HG03571 (cell line): ENCODE results near the gene DLST.
A peak's percentile ranks its signal among the peaks of the same experiment; 100 is the strongest.

ENCODE experiments used
- ATAC-seq: cut with Tn5 transposase; IDR thresholded peaks from one replicate; pipeline ENCODE4 v1.9.1; 2021; ENCODE audit not compliant: unreplicated experiment

DLST gene

DNA sequence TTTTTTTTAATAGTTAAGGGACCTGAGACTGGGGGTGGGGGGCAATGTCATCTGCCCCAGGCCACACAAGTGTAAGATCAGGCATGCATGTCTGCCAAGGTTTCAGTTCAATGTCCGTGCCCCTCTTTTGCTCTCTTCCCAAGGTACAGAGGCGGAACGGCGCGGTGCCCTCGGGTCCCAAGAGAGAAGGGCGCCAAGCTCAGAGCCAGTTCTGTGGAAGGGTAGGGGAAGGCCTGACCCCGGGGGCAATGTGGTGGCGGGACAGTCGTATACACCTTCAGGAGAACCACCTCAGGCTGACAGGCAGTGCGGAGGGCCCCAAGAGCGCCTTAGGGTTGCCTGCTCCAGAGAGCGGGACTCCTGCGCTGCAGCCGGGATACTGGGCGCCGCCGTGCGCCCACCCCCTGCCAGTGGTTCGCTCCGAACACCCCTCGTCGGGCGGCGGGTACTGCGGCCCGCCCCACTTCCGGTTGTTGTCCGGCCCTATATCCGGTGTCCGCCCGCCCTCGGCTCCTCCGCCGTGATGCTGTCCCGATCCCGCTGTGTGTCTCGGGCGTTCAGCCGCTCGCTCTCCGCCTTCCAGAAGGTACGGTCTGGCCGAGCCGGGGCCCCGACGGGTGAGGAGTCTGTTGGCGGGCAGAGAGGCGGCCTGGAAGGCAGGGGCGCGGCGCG, at the start of gene DLST:
Gene DLST, plus strand, starts transcription at position 486 of the 672 bp plus-strand sequence. Its CDS starts 38 bp downstream, at position 524.
- peak; percentile 81 for ATAC-seq

DNA sequence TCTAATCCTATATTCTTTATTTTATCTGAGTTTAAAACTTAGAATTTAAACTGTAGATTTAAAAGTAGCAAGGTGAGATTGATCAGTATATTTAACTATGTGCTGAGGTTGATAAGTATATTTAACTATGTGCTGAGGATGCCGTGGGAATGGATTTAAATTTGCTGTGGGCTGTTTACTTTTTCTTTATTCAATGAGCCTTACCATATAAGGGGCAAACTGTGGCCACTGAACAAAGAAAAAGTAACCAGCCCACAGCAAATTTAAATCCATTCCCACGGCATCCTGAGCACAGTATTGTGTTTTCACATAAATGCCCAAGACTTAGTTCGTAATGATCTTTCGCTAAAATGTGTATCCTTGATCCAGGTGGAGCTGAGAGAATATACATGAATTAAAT, 48.9 kb upstream of the DLST start:
- ATAC-seq, result no peak

- no peak for ATAC-seq
Measured at GRCh38 chr14:74834692-74835392, 46.9 kb upstream of the DLST start.

GRCh38 chr14:74835645-74836250, 46.0 kb upstream of the DLST start:
- no peak for ATAC-seq

- ATAC-seq, result no peak
Measured at GRCh38 chr14:74836251-74836960, 45.3 kb upstream of the DLST start.

- ATAC-seq, result no peak
Measured at GRCh38 chr14:74838166-74838565, 43.5 kb upstream of the DLST start.

GRCh38 chr14:74840603-74841030, 41.1 kb upstream of the DLST start:
- no peak for ATAC-seq

DNA sequence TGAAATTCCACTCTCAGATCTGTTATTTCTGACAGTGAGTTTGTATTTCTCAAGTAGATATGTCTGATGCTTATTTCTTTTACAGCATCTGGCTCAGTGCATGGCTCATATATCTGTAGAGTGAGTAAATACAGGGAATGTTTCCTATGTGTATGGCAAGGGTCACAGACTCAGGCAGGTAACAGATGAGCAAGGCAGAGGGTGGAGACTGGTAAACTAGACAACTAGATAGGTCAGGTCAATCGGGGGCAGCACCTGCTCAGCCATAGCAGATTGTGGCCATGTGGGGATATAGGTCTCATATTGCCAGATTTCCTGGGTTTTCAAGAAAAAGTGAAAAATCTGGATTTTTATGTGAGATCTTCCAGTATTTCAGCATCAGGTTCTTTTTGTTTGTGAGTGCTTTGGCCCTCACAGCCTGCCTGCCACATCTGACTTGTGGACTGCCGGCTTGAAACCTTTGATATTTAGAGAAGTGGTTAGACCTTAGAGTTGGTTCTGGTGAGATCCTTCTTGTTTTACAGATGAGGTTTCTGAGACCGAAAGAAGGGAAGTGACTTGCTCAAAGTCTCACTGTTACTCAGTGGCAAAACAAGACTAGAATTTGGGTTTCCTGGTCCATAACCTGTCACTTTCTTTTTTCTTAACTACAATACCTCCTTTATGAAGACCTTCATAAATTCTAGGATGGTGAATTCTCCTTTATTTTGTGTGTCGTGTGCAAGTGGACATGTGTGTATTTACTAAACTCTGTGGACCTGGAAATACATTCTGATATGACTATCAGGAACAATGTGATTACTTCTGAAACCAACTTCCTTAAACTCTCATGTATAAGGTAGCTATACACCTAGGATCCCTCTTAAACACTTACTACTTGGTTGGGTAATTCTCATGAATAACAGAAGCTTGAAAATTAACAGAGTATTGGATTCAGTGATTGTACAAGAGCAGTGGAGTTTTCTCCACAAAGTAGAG, 40.2 kb upstream of the DLST start:
- ATAC-seq, result peak; percentile 68

DNA sequence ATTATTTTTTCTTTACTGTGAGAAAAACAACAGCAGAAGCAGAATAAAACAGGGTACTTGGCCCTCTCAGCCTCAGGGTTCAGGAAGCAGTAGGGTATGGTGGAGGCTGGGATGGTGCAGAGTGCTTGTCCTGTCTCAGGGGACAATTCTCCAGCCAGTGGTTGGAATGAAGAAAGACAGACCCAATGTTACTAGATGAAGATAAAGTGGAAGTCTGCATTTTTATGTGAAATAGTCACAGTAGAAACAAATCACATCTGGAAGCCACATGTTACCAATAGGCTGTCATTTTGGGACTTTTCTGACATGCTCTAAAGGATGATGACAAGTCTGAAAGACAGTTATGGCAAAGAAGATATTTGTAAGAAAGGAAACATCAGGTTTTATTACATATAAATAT, 38.1 kb upstream of the DLST start:
- no peak for ATAC-seq

GRCh38 chr14:74846168-74846567, 35.5 kb upstream of the DLST start:
- ATAC-seq, result no peak

DNA sequence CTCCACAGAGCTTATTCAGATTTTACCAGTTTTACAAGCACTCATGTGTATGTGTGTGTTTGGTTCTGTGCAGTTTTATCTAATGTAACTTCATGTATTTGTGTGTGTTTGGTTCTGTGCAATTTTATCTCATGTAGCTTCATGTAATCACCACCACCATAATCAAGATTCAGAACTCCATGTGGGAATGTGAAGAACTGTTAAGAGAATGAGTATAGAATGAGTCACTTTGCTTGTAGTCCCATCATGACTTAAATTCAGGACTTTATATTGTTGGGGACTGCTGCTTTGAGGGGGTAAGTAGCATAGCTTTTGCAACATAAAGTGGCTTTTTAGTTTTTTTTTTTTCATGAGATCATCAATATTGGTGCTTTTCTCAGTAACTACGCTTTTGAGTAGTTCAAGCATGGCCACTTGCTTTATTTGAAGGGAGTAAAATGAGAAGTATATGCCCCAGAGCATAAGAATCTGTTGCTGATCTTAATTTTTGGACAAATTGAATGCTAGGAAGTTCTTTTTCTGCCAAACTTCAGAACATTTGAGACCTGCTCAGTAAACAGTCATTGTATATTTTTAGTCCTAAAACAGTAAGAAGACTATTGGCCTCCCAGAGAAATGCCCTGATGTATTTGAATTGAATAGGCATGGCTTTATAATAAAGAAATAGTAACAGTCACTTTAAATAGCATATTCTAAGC, 34.6 kb upstream of the DLST start:
- no peak for ATAC-seq

GRCh38 chr14:74848768-74849167, 32.9 kb upstream of the DLST start:
- ATAC-seq, result no peak

- ATAC-seq, result no peak
Measured at GRCh38 chr14:74852922-74853530, 28.7 kb upstream of the DLST start.

DNA sequence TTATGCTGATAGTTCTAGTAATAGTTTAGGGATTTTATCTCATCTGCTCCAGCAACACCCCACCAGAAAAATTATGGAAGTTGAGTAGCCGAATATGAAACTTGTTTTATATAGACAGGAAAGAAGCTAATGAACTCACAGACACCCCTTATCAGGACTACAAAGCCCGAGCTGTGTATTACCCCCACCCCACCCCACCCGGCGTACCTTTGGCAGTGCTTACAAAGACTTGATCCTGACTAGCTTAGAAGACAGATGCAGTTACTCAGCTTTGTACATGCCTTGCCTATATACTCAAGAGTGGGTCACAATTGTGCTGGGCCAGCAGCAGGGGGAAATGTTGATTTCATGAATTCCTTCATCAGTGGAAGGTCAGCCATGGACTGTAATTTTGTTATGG, 28.1 kb upstream of the DLST start:
- no peak for ATAC-seq

DNA sequence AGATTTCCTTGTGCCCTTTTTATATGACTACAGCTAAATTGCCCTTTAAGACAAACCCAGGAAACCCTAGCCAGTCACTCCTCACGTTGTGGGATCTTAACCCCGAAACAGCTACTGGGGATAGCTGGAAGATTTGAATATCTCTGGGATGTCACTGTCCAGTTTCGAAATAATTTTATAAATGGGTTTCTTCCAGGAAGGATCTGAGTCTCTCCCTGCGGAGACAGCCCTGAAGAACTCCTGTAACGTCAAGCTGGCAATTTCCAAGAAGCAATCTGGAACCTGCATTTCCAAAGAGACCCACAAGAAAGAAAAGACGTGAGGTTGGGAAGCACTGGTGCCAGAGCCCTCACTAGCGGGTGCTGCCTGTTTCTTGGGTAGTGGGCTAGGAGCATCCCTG, 26.7 kb upstream of the DLST start:
- ATAC-seq, result no peak

GRCh38 chr14:74855945-74856344, 25.8 kb upstream of the DLST start:
- ATAC-seq, result no peak

DNA sequence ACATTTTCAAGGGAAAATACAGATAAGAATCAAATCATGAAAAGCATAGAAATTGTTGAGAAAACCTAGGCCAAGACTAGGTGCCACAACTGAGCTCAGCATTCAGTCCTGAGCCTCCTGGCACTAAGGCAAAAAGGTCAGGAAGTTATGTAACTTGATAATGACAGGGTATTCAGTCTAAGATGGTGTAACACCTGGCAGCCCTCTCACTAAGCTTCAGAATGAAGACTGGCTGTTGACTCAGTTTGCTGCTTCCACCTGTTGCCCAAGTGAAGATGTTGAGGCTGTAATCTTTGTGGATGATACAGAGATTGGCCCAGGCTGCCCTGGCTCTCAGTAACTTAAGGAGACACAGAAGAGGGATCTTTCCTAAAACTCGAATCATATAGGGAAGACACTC, 25.4 kb upstream of the DLST start:
- no peak for ATAC-seq

DNA sequence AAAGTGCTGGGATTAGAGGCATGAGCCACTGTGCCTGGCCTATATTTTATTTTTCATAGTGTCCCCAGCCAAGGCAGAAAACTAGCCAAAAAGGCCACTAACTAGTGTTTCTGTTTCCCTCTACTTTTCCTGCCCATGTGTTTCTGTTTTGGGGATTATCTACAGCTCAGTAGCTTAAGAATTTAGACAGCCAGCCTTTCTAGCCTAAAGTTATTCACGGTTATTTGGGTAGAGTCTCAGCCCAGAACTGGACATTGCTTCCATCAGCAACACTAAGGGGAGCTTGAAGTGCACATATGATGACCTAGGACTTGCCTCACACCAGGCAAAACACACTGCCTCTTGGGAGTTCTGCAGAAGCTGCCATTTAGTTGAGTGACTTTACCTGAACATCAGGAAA, 23.7 kb upstream of the DLST start:
- no peak for ATAC-seq

DNA sequence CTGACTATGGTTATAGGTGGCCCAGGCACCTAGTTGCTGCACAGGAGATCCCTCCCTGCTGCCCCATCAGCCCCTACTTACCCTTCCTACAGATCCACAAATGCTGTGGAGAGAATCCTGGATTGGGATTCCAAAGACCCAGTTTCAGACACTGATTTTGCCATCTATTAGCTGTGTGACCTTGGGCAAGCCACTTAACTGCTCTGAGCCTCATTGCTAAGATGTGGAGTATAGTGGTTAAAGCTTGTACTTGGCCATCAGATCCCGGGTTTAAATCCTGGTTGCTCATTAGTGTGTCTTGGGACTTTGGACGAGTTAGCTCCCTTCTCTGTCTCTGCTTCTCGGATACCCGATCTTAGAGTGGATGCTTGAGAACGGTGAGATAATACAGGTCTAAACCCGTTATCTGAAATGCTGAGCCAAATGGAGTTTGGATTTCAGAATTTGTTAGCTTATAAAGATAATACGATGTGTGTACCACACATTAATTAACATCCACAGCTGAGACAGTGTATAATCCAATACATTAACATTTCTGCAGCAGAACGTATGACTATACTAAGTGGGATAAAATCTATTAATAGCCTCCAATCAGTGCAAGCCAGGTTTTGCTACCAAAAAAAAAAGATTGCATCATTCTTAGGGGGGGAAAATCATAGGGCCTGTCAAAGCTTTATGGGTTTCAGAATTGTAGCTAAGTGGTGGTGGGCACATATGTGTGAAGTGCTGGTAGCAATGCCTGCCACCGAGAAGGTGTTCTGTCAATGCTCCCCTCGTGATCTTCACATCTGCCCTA, 21.8 kb upstream of the DLST start:
- ATAC-seq, result no peak
